Ectodermal cell (in vitro differentiated cells): ENCODE data around the gene NUP210. TPM values are rescaled to one million over a fixed set of nuclear protein-coding genes. Genes with fewer than 3 reads are reported as not detected.
A peak's percentile ranks its signal among the peaks of the same experiment; 100 is the strongest.

Source experiments
- H3K27ac ChIP-seq: 2 replicates; pipeline ENCODE4 v1.7.0; 2013; ENCODE audit warnings: mild to moderate bottlenecking, low read depth, low read length; ENCODE audit not compliant: insufficient read depth, poor library complexity, severe bottlenecking
- H3K27me3 ChIP-seq: 2 replicates; pipeline ENCODE4 v1.7.0; 2013; ENCODE audit warnings: mild to moderate bottlenecking, low read length; ENCODE audit not compliant: insufficient read depth, control insufficient read depth, poor library complexity, severe bottlenecking
- H3K36me3 ChIP-seq: one replicate; pipeline ENCODE4 v1.7.0; 2013; ENCODE audit warnings: low read length; ENCODE audit not compliant: control insufficient read depth, insufficient read depth
- H3K4me1 ChIP-seq: one replicate; pipeline ENCODE4 v1.7.0; 2013; ENCODE audit warnings: low read length; ENCODE audit not compliant: control insufficient read depth, insufficient read depth
- H3K4me3 ChIP-seq: 2 replicates; pipeline ENCODE4 v1.7.0; 2013; ENCODE audit warnings: low read depth, low read length, control low read depth; ENCODE audit not compliant: insufficient read depth
- H3K9me3 ChIP-seq: 2 replicates; pipeline ENCODE4 v1.7.0; 2013; ENCODE audit warnings: mild to moderate bottlenecking, low read length, moderate library complexity; ENCODE audit not compliant: control insufficient read depth
- WGBS, 2 experiments: methylation state at CpG; one replicate each; pipeline ENCODE4 v1.1.7; 2013; ENCODE audit warnings: missing lambda C conversion rate in 2 of 2; 5-methylcytosine and 5-hydroxymethylcytosine counted together
- polyA plus RNA-seq, 4 experiments: library from polyadenylated mRNA; stranded (reverse); fragments of 50-300 nt; gene quantifications; one replicate each; pipeline ENCODE4 v1.2.3, GENCODE V29; 2013

NUP210 gene
- 57.0 TPM for polyA plus RNA-seq (2013, experiment 1 of 4)
- polyA plus RNA-seq (2013, experiment 2 of 4), result 65.5 TPM
- polyA plus RNA-seq (2013, experiment 3 of 4), result 42.7 TPM
- 47.8 TPM for polyA plus RNA-seq (2013, experiment 4 of 4)

- Histone ChIP-seq H3K4me3 (peak within 1 kb of the TSS; percentile 57), H3K4me1 (peaks cover 7% of the 10 kb centered on the region), H3K9me3 (no peaks in the 10 kb centered on the region), H3K27me3 (peaks cover 20% of the 10 kb centered on the region), H3K36me3 (no peaks in the 10 kb centered on the region), H3K27ac (no peak within 1 kb of the TSS)
- WGBS, 2 experiments, result 2% methylated on average over 90 of the region's 90 CpGs
These were observed at the start of gene NUP210 for GRCh38 chr3:13420045-13420830. Gene NUP210, minus strand, starts transcription at chr3:13420322. Its CDS starts 96 bp downstream, at chr3:13420226.

- 88 to 94% methylated on average over 4 of the region's 4 CpGs for WGBS, 2 experiments
- no peaks in the 10 kb centered on the region for H3K27me3 ChIP-seq
- H3K4me3 ChIP-seq, result no peak overlapping the region
- no peaks in the 10 kb centered on the region for H3K9me3 ChIP-seq
- no peaks in the 10 kb centered on the region for H3K36me3 ChIP-seq
- no peaks in the 10 kb centered on the region for H3K4me1 ChIP-seq
- no peak overlapping the region for H3K27ac ChIP-seq
These were observed 46.7 kb upstream of the NUP210 start for GRCh38 chr3:13466781-13467180.

GRCh38 chr3:13465236-13465873, 45.2 kb upstream of the NUP210 start:
- WGBS, 2 experiments, result 73 to 79% methylated on average over 4 of the region's 4 CpGs
- no peak overlapping the region for H3K27ac ChIP-seq
- no peaks in the 10 kb centered on the region for H3K36me3 ChIP-seq
- no peak overlapping the region for H3K4me3 ChIP-seq
- H3K27me3 ChIP-seq, result no peaks in the 10 kb centered on the region
- H3K4me1 ChIP-seq, result no peaks in the 10 kb centered on the region
- H3K9me3 ChIP-seq, result no peaks in the 10 kb centered on the region

- no peaks in the 10 kb centered on the region for H3K36me3 ChIP-seq
- H3K27me3 ChIP-seq, result no peaks in the 10 kb centered on the region
- no peak overlapping the region for H3K27ac ChIP-seq
- H3K4me3 ChIP-seq, result no peak overlapping the region
- H3K4me1 ChIP-seq, result no peaks in the 10 kb centered on the region
- H3K9me3 ChIP-seq, result no peaks in the 10 kb centered on the region
- 91% methylated on average over 11 of the region's 11 CpGs for WGBS, 2 experiments
These were observed 43.7 kb upstream of the NUP210 start for GRCh38 chr3:13463618-13464400.

GRCh38 chr3:13462822-13463221, 42.7 kb upstream of the NUP210 start:
- 81 to 89% methylated on average over 4 to 5 of the region's 5 CpGs for WGBS, 2 experiments
- H3K9me3 ChIP-seq, result no peaks in the 10 kb centered on the region

GRCh38 chr3:13462125-13462629, 42.1 kb upstream of the NUP210 start:
- H3K36me3 ChIP-seq, result no peaks in the 10 kb centered on the region
- no peaks in the 10 kb centered on the region for H3K27me3 ChIP-seq
- no peaks in the 10 kb centered on the region for H3K4me1 ChIP-seq
- H3K27ac ChIP-seq, result no peak overlapping the region
- no peak overlapping the region for H3K4me3 ChIP-seq
- no peaks in the 10 kb centered on the region for H3K9me3 ChIP-seq
- 82 to 91% methylated on average over 8 of the region's 8 CpGs for WGBS, 2 experiments

More at GRCh38 chr3:13462822-13463221, 42.7 kb upstream of the NUP210 start:
- Histone ChIP-seq H3K36me3 (no peaks in the 10 kb centered on the region), H3K4me1 (no peaks in the 10 kb centered on the region), H3K4me3 (no peak overlapping the region), H3K27me3 (no peaks in the 10 kb centered on the region), H3K27ac (no peak overlapping the region)

- Histone ChIP-seq H3K9me3 (no peaks in the 10 kb centered on the region), H3K4me1 (no peaks in the 10 kb centered on the region), H3K36me3 (no peaks in the 10 kb centered on the region), H3K27me3 (no peaks in the 10 kb centered on the region), H3K27ac (no peak overlapping the region), H3K4me3 (no peak overlapping the region)
- 33% methylated on average over 14 of the region's 14 CpGs for WGBS, 2 experiments
These were observed 41.3 kb upstream of the NUP210 start for GRCh38 chr3:13461169-13462124.

- Histone ChIP-seq H3K27me3 (no peaks in the 10 kb centered on the region), H3K4me3 (no peak overlapping the region), H3K27ac (no peak overlapping the region), H3K36me3 (no peaks in the 10 kb centered on the region), H3K9me3 (no peaks in the 10 kb centered on the region), H3K4me1 (no peaks in the 10 kb centered on the region)
- 97 to 99% methylated on average over 7 of the region's 7 CpGs for WGBS, 2 experiments
These were observed 40.2 kb upstream of the NUP210 start for GRCh38 chr3:13460341-13460736.

GRCh38 chr3:13459605-13460340, 39.7 kb upstream of the NUP210 start:
- no peak overlapping the region for H3K27ac ChIP-seq
- H3K4me3 ChIP-seq, result no peak overlapping the region
- H3K27me3 ChIP-seq, result no peaks in the 10 kb centered on the region
- H3K36me3 ChIP-seq, result no peaks in the 10 kb centered on the region
- 87 to 91% methylated on average over 9 of the region's 9 CpGs for WGBS, 2 experiments
- no peaks in the 10 kb centered on the region for H3K9me3 ChIP-seq
- no peaks in the 10 kb centered on the region for H3K4me1 ChIP-seq
